ENCODE results near the gene SQOR.
A peak's percentile ranks its signal among the peaks of the same experiment; 100 is the strongest.

Gene SQOR

GRCh38 chr15:45690581-45691260 is 55.9 kb downstream of the SQOR start:
- no peak overlapping the region for H3K4me3 ChIP-seq (ENCODE audit: low read length)
- no peak for TF ChIP-seq CTCF (conservative IDR thresholded peaks at IDR 0.05; ENCODE audit: low read depth, low read length)
- DNase-seq (ENCODE audit: low read depth), result no peak

GRCh38 chr15:45701108-45701507 is 66.3 kb downstream of the SQOR start:
- TF ChIP-seq CTCF (conservative IDR thresholded peaks at IDR 0.05; ENCODE audit: low read depth, low read length), result no peak
- no peak for DNase-seq (ENCODE audit: low read depth)
- no peak overlapping the region for H3K4me3 ChIP-seq (ENCODE audit: low read length)

GRCh38 chr15:45702041-45702440 is 67.2 kb downstream of the SQOR start:
- TF ChIP-seq CTCF (conservative IDR thresholded peaks at IDR 0.05; ENCODE audit: low read depth, low read length), result no peak
- DNase-seq (ENCODE audit: low read depth), result no peak
- H3K4me3 ChIP-seq (ENCODE audit: low read length), result no peak overlapping the region

- no peak for DNase-seq (ENCODE audit: low read depth)
- TF ChIP-seq CTCF (conservative IDR thresholded peaks at IDR 0.05; ENCODE audit: low read depth, low read length), result peak; percentile 24
- H3K4me3 ChIP-seq (ENCODE audit: low read length), result no peak overlapping the region
Measured at GRCh38 chr15:45703670-45704328, 69.0 kb downstream of the SQOR start.

- no peak for TF ChIP-seq CTCF (conservative IDR thresholded peaks at IDR 0.05; ENCODE audit: low read depth, low read length)
- peak overlapping the region; percentile 68 for H3K4me3 ChIP-seq (ENCODE audit: low read length)
- no peak for DNase-seq (ENCODE audit: low read depth)
Measured at GRCh38 chr15:45704329-45705249, 69.8 kb downstream of the SQOR start.

- peak; percentile 47 for DNase-seq (ENCODE audit: low read depth)
- TF ChIP-seq CTCF (conservative IDR thresholded peaks at IDR 0.05; ENCODE audit: low read depth, low read length), result peak; percentile 87
- peak overlapping the region; percentile 68 for H3K4me3 ChIP-seq (ENCODE audit: low read length)
Measured at GRCh38 chr15:45705510-45706473, 71.0 kb downstream of the SQOR start.
